Cortex of kidney (tissue), 1 donor: ENCODE measurements around the gene FAM43B.

Experiments used
- DNase-seq: peaks from one replicate; lab custom pipeline; 2025; lab: John Stamatoyannopoulos, UW

FAM43B gene

GRCh38 chr1:20590306-20590777, 38.0 kb downstream of the FAM43B start:
- no peak for DNase-seq

DNA sequence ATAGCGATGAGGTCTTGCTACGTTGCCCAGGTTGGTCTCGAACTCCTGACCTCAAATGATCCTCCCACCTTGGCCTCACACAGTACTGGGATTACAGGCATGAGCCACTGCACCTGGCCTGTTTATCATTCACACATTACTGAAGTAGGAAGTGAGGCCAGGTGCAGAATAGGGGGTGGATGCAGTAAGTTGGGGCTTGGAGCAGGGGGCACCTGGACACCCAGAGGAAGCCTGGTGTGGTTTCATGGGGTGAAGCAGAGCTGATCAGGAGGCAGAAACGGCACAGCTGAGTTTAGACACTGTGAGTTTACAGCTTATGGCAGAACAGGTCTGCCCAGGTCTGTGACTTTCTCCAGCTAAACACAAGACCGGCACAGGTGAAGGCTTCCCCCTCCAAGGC, 41.4 kb downstream of the FAM43B start:
- DNase-seq, result no peak

- DNase-seq, result no peak
Measured at GRCh38 chr1:20594746-20595145, 42.4 kb downstream of the FAM43B start.

DNA sequence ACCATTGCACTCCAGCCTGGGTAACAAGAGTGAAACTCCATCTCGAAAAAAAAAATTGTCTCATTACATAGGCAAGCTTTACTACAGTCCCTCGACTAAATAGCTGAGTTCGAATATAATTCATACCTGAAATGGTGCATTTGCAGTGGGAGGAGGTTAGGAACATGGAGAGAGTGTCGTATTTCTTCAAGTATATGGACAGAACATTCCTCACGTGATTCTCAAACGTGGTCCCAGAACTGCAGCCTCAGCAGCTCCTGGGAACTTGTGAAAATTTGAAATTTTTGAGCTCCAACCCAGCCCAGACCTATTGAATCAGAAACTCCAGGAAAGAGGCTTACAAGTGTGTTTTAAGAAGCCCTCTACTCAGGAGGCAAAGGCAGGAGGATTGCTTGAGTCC, 43.7 kb downstream of the FAM43B start:
- no peak for DNase-seq

- no peak for DNase-seq
Measured at GRCh38 chr1:20597650-20598049, 45.3 kb downstream of the FAM43B start.

DNA sequence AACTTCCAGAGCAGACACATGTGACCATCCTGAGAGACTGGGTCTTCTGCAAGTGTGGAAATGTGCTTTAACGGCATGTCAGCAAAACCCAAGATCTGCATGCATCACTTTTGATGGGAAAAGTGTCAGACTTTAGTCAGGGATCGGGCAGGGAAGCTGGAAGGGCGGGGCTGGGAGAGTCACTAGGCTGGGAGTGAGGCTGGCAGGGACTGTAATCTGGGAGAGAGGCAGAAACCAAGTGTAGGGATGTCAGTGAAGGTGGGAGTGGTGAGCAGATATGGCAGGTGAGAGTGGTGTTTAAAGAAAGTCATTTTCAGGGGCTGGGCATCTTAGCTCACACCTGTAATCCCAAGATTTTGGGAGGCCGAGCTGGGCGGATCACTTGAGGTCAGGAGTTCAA, 47.8 kb downstream of the FAM43B start:
- no peak for DNase-seq

- DNase-seq, result no peak
Measured at GRCh38 chr1:20601129-20601825, 48.9 kb downstream of the FAM43B start.

DNA sequence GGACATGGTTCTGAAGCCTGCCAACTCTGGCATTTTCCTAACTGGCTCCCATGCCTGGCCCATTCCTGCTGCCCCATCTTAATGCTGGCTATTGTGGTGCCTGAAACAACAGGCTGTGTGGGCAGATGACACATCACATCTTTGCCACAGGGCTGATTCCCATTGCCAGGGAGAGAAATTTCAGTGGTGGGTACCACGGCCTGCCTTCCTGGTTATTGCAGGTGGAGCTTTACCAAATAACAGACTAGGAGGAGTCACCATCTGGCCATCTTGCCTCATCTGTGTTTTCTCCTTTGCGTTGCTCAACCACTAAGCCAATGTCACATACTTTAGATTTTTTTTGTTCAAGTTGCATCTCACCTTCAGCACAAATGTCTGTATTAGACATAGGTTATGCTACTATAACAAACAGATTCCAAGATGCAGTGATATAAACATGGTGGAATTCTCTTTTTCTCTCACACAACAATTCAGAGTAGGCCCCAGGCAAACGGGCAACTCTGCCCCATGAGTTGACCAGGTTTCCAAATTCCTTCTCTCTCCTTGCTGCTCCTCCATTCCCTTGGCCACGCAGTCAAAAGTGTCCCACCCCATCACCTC, 50.6 kb downstream of the FAM43B start:
- DNase-seq, result no peak

- no peak for DNase-seq
Measured at GRCh38 chr1:20603504-20604464, 51.4 kb downstream of the FAM43B start.
